ENCODE measurements around the gene NPPA. TPM values are rescaled to one million over a fixed set of nuclear protein-coding genes. Genes with fewer than 3 reads are reported as not detected.

NPPA gene
- total RNA-seq, 1 experiment from 2014 or later = not detected

DNA sequence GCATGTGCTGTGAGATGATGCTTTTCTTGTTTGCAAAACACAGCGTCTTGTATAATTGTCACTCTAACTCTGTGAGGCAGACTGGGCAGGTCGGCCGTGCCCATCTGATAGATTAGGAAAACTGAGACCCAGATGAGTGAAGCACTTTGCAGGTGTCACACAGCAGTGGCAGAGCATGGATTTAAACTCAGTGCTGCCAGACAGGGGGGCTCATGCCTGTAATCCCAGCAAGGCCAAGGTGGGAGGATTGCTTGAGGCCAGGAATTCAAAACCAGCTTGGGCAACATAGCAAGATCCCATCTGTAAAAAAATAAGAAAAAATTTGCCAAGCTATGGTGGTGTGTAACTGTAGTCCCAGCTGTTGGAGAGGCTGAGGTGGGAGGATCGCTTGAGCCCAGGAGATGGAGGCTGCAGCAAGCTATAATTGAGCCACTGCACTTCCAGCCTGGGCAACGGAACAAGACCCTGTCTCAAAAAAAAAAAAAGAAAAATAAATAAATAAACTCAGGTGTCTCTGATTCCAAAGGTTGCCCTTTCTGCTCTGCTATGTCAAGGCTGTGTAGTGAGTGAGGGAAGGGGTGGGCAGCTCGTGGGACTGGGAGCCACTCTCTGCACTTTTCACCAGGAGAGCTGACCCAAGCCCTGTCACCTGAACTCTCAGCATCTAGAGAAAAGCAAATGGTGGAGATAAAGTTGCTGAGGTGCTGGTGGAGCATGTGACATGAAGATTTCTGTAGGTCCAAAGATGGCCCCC lies 44.0 kb upstream of the NPPA start:
- Histone ChIP-seq H3K56ac (ENCODE audit: insufficient read length, low read depth, low read length) (no peak overlapping the region), H2BK5ac (ENCODE audit: insufficient read length, low read length) (no peak overlapping the region), H3T11ph (ENCODE audit: low read length) (no peak overlapping the region), H2BK15ac (ENCODE audit: low read depth, low read length) (no peak overlapping the region), H4K5ac (ENCODE audit: insufficient read length, low read depth, low read length) (no peak overlapping the region), H3K18ac (ENCODE audit: insufficient read length, low read depth, low read length) (no peak overlapping the region), H3K4me2 (ENCODE audit: insufficient read depth, insufficient read length, low read length) (no peak overlapping the region), H3K4me1 (ENCODE audit: insufficient read depth, low read length) (no peaks in the 10 kb centered on the region), H4K8ac (replicated peaks; ENCODE audit: insufficient read length, low read depth, low read length) (no peak overlapping the region), H3K9ac (ENCODE audit: extremely low read depth, insufficient read length, low read length) (no peak overlapping the region), H3K23ac (ENCODE audit: insufficient read length, low read depth, low read length) (no peak overlapping the region), H2BK120ac (ENCODE audit: low read depth, low read length, poor library complexity, severe bottlenecking) (no peak overlapping the region), H3K79me1 (ENCODE audit: insufficient read depth, low read depth, low read length, poor library complexity, severe bottlenecking) (no peaks in the 10 kb centered on the region), H2AK5ac (ENCODE audit: insufficient read length, low read length) (no peak overlapping the region), H2BK12ac (ENCODE audit: insufficient read length, low read depth, low read length) (no peak overlapping the region), H2AFZ (ENCODE audit: low read length) (no peak overlapping the region), H3K4ac (ENCODE audit: low read depth, low read length) (no peak overlapping the region), H4K91ac (ENCODE audit: insufficient read length, low read depth, low read length) (no peak overlapping the region), H3K9me3 (ENCODE audit: control insufficient read depth, low read depth, low read length) (no peaks in the 10 kb centered on the region), H3K27ac (ENCODE audit: insufficient read length, low read depth, low read length) (no peak overlapping the region), H4K20me1 (ENCODE audit: control insufficient read depth, insufficient read depth, insufficient read length) (no peaks in the 10 kb centered on the region), H3K14ac (ENCODE audit: insufficient read depth, low read length) (no peak overlapping the region), H3K23me2 (ENCODE audit: insufficient read length, low read depth, low read length, poor library complexity, severe bottlenecking) (no peaks in the 10 kb centered on the region), H3K79me2 (ENCODE audit: insufficient read depth, low read length) (no peaks in the 10 kb centered on the region), H3K27me3 (ENCODE audit: insufficient read depth, low read length) (no peaks in the 10 kb centered on the region), H2BK20ac (ENCODE audit: low read depth, low read length, poor library complexity, severe bottlenecking) (no peak overlapping the region)
- H3K4me3 Mint-ChIP-seq = no peak overlapping the region
- H3K27ac Mint-ChIP-seq = no peak overlapping the region
- no peak for DNase-seq
- no peaks in the 10 kb centered on the region for H3K36me3 Mint-ChIP-seq (ENCODE audit: insufficient read depth in 1 of 3, low read depth in 3 of 3)
- TF ChIP-seq, protein P1, sequence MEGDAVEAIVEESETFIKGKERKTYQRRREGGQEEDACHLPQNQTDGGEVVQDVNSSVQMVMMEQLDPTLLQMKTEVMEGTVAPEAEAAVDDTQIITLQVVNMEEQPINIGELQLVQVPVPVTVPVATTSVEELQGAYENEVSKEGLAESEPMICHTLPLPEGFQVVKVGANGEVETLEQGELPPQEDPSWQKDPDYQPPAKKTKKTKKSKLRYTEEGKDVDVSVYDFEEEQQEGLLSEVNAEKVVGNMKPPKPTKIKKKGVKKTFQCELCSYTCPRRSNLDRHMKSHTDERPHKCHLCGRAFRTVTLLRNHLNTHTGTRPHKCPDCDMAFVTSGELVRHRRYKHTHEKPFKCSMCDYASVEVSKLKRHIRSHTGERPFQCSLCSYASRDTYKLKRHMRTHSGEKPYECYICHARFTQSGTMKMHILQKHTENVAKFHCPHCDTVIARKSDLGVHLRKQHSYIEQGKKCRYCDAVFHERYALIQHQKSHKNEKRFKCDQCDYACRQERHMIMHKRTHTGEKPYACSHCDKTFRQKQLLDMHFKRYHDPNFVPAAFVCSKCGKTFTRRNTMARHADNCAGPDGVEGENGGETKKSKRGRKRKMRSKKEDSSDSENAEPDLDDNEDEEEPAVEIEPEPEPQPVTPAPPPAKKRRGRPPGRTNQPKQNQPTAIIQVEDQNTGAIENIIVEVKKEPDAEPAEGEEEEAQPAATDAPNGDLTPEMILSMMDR (conservative IDR thresholded peaks at IDR 0.05) = no peak
- no peaks in the 10 kb centered on the region for H3K27me3 Mint-ChIP-seq (ENCODE audit: low read depth)
- no peaks in the 10 kb centered on the region for H3K9me3 Mint-ChIP-seq
- WGBS (ENCODE audit: extremely low coverage, insufficient read length, low lambda C conversion rate) = no CpG with 5 or more reads among the region's 6 CpGs
- peaks cover 0 to 9% of the 10 kb centered on the region in 2 experiments; a peak in 2 of 4 replicates for H3K4me1 Mint-ChIP-seq

Data from H9 (cell line).